Panc1 (cell line): ENCODE data around the gene NPAS1. TPM values are rescaled to one million over a fixed set of nuclear protein-coding genes. Genes with fewer than 3 reads are reported as not detected.

Source experiments
- ATAC-seq: fragments of 200-7000 bp; cut with Tn5 transposase; 2 replicates; pipeline ENCODE4 v1.9.1; 2020; ENCODE audit warnings: mild to moderate bottlenecking, moderate library complexity
- BruUV-seq: library from RNA; stranded (reverse); fragments of 400-500 nt; replicated peaks from 2 replicates; lab custom pipeline; 2021; lab: Mats Ljungman, UMichigan
- CTCF ChIA-PET: fragments of 300-600 bp; sonication (Branson Sonifier 250); formaldehyde crosslinking; loops from one replicate; lab custom pipeline; 2022; ENCODE audit warnings: antibody characterized with exemption; lab: Charles Lee
- POLR2A ChIA-PET: fragments of 300-600 bp; sonication (Branson Sonifier 250); formaldehyde crosslinking; loops from one replicate; lab custom pipeline; 2022; ENCODE audit warnings: antibody characterized with exemption; lab: Charles Lee
- DNase-seq: peaks from one replicate; pipeline ENCODE4 v3.0.0-alpha.2; 2010; ENCODE audit warnings: low read depth, low spot score
- H3K27ac ChIP-seq: 2 replicates; pipeline ENCODE4 v1.5.1; 2011; ENCODE audit warnings: mild to moderate bottlenecking, low read length, inconsistent platforms
- H3K27me3 ChIP-seq: fragments of 200-500 bp; sonication (Bioruptor generic); 2 replicates; pipeline ENCODE4 v1.6.0; 2014; ENCODE audit warnings: low read length, inconsistent platforms; ENCODE audit not compliant: control insufficient read depth, insufficient read depth
- H3K36me3 ChIP-seq: fragments of 200-500 bp; sonication (Bioruptor generic); 2 replicates; pipeline ENCODE4 v1.5.1; 2014; ENCODE audit warnings: inconsistent platforms, mild to moderate bottlenecking, low read length, moderate library complexity; ENCODE audit not compliant: control insufficient read depth, insufficient read depth
- H3K4me1 ChIP-seq: 2 replicates; pipeline ENCODE4 v1.5.1; 2011; ENCODE audit warnings: inconsistent platforms, mild to moderate bottlenecking, low read length, moderate library complexity; ENCODE audit not compliant: control insufficient read depth, insufficient read depth
- H3K4me3 ChIP-seq, 2 experiments: 2 replicates each; pipeline ENCODE4 v1.5.1; 2011 to 2012; ENCODE audit warnings: low read depth in 2 of 2, low read length in 2 of 2, mild to moderate bottlenecking in 2 of 2, inconsistent platforms in 1 of 2, moderate library complexity in 1 of 2
- H3K9me3 ChIP-seq: fragments of 200-500 bp; sonication (Bioruptor generic); 2 replicates; pipeline ENCODE4 v1.5.1; 2014; ENCODE audit warnings: low read depth, mild to moderate bottlenecking, inconsistent platforms, low read length, moderate library complexity; ENCODE audit not compliant: control insufficient read depth, insufficient read depth
- CTCF ChIP-seq: fragments of 450-650 bp; IDR thresholded peaks from 2 replicates; pipeline ENCODE4 v1.5.1; 2017; ENCODE audit warnings: mild to moderate bottlenecking
- POLR2AphosphoS5 ChIP-seq: IDR thresholded peaks from 2 replicates; pipeline ENCODE4 v1.6.1; 2012; ENCODE audit warnings: mild to moderate bottlenecking, low read depth, low read length, moderate library complexity
- REST ChIP-seq, 2 experiments: IDR thresholded peaks; 2 replicates each; pipeline ENCODE4 v1.6.1; 2011 to 2012; ENCODE audit warnings: low read depth in 2 of 2, control low read depth in 1 of 2, low read length in 1 of 2, mild to moderate bottlenecking in 1 of 2, moderate library complexity in 1 of 2; ENCODE audit not compliant: insufficient read depth in 1 of 2
- SIN3A ChIP-seq: IDR thresholded peaks from 2 replicates; pipeline ENCODE4 v1.6.1; 2012; ENCODE audit warnings: low read depth, mild to moderate bottlenecking, low read length, moderate library complexity, borderline replicate concordance; ENCODE audit not compliant: insufficient read depth
- TCF7L2 ChIP-seq: IDR thresholded peaks from 2 replicates; pipeline ENCODE4 v1.6.1; 2011; ENCODE audit warnings: mild to moderate bottlenecking, low read depth, low read length, inconsistent platforms
- in situ Hi-C: cut with HindIII; loops from 2 replicates; pipeline ENCODE4 v1.10.0; 2016; ENCODE audit warnings: low sequenced_read_pairs, low pct_unique_long_range_greater_than_20kb
- intact Hi-C: fragments of 100-400 bp; cut with micrococcal nuclease; formaldehyde crosslinking; loops from one replicate; pipeline ENCODE4 v1.10.0; 2022; ENCODE audit not compliant: unreplicated experiment
- total RNA-seq: library from RNA; stranded (reverse); gene quantifications from one replicate; pipeline ENCODE4 v1.2.1, GENCODE V29; 2021; ENCODE audit not compliant: unreplicated experiment

Gene NPAS1
- total RNA-seq, 1 experiment from 2014 or later = 3.6 TPM

GRCh38 chr19:47022140-47022536 is 2.5 kb downstream of the NPAS1 start:
- CTCF ChIA-PET = interaction anchor here (0.5 kb wide), 1 partner anchor 475 kb away, joined by 7 read pairs; no protein-coding TSS in a partner anchor
- POLR2A ChIA-PET = interaction anchor here (0.5 kb wide), 1 partner anchor 12 kb away, joined by 12 read pairs; no protein-coding TSS in a partner anchor

More at GRCh38 chr19:47022140-47022536, 2.5 kb downstream of the NPAS1 start:
- Histone ChIP-seq H3K4me1 (peaks cover 8% of the 10 kb centered on the region), H3K27ac (no peak overlapping the region), H3K36me3 (no peaks in the 10 kb centered on the region), H3K27me3 (no peaks in the 10 kb centered on the region), H3K4me3 (no peak overlapping the region), H3K9me3 (no peaks in the 10 kb centered on the region)
- DNase-seq (no peak), ATAC-seq (no peak)
- intact Hi-C loops = no loop called here
- no peak for TF ChIP-seq POLR2AphosphoS5
- TF ChIP-seq REST (IDR thresholded peaks at IDR 0.05; ENCODE audit: insufficient read depth in 1 of 2, low read depth in 2 of 2, low read length in 1 of 2) = no peak
- TF ChIP-seq CTCF = no peak
- no peak for TF ChIP-seq TCF7L2
- TF ChIP-seq SIN3A = no peak
- no TSS peak for BruUV-seq
- in situ Hi-C loops = no loop called here
